Neural progenitor cell (in vitro differentiated cells): ENCODE results near the gene PNLIPRP1.

Experiments used
- CTCF ChIP-seq: fragments of 200-600 bp; sonication (generic); IDR thresholded peaks from 2 replicates; pipeline ENCODE4 v1.5.1; 2017; ENCODE audit warnings: antibody characterized with exemption, mild to moderate bottlenecking
- EZH2 ChIP-seq: fragments of 200-600 bp; sonication (generic); IDR thresholded peaks from 2 replicates; pipeline ENCODE4 v1.6.1; 2017; ENCODE audit warnings: antibody characterized with exemption, mild to moderate bottlenecking, moderate library complexity

- TF ChIP-seq CTCF (no peak), EZH2 (no peak)
Observed at GRCh38 chr10:116565534-116565933, 25.2 kb upstream of the PNLIPRP1 start.
